Stimulated activated CD4-positive, alpha-beta T cell treated with anti-CD3 and anti-CD28 coated beads, Interleukin-12 subunit alpha, Interleukin-12 subunit beta, amount 100 ng/mL, for 48 hours (primary cell): ENCODE measurements around the gene LSM14A.
"Not testable (repeated sequence)": the region's sequence is repeated elsewhere in the genome, so short reads cannot be mapped to it uniquely, and the experiment has no call there.

Experiments
- DNase-seq, 3 donors: peaks; one replicate each; pipeline ENCODE4 v3.0.0-alpha.2; 2020; ENCODE audit warnings: low read depth in 2 of 3, low spot score in 1 of 3

LSM14A gene

GRCh38 chr19:34171877-34172660 is at the start of gene LSM14A:
Gene LSM14A (plus strand): TSS chr19:34172504. CDS start chr19:34172643, 139 bp downstream.
- peak; percentile 82 to 87 (median 82) for DNase-seq

GRCh38 chr19:34124828-34125227 is 47.5 kb upstream of the LSM14A start:
- no peak for DNase-seq

GRCh38 chr19:34126966-34127365 is 45.3 kb upstream of the LSM14A start:
- no peak for DNase-seq

GRCh38 chr19:34127684-34128189 is 44.6 kb upstream of the LSM14A start:
- no peak for DNase-seq

GRCh38 chr19:34128558-34129250 is 43.6 kb upstream of the LSM14A start:
- no peak for DNase-seq

GRCh38 chr19:34131100-34131499 is 41.2 kb upstream of the LSM14A start:
- DNase-seq: no peak

GRCh38 chr19:34132145-34132544 is 40.2 kb upstream of the LSM14A start:
- not testable (repeated sequence) for DNase-seq

GRCh38 chr19:34132706-34133105 is 39.6 kb upstream of the LSM14A start:
- not testable (repeated sequence) for DNase-seq

- peak; percentile 78 to 89 (median 86) for DNase-seq
These were observed 37.9 kb upstream of the LSM14A start for GRCh38 chr19:34134190-34135053.

- DNase-seq: no peak
These were observed 37.1 kb upstream of the LSM14A start for GRCh38 chr19:34135054-34135800.

- no peak for DNase-seq
These were observed 36.3 kb upstream of the LSM14A start for GRCh38 chr19:34135821-34136611.

- no peak for DNase-seq
These were observed 31.3 kb upstream of the LSM14A start for GRCh38 chr19:34141025-34141424.

GRCh38 chr19:34142440-34142839 is 29.9 kb upstream of the LSM14A start:
- DNase-seq: no peak

GRCh38 chr19:34145741-34146202 is 26.5 kb upstream of the LSM14A start:
- DNase-seq: peak; percentile 14 to 62 (median 34)

GRCh38 chr19:34148658-34149185 is 23.6 kb upstream of the LSM14A start:
- no peak for DNase-seq

- no peak for DNase-seq
These were observed 22.4 kb upstream of the LSM14A start for GRCh38 chr19:34149873-34150272.

- no peak for DNase-seq
These were observed 21.7 kb upstream of the LSM14A start for GRCh38 chr19:34150558-34150957.

- DNase-seq: no peak
These were observed 20.9 kb upstream of the LSM14A start for GRCh38 chr19:34151439-34151838.

GRCh38 chr19:34154401-34154800 is 17.9 kb upstream of the LSM14A start:
- no peak for DNase-seq
